IMR-90 (cell line): ENCODE data around the gene TCF4.

Experiments
- BHLHE40 ChIP-seq: fragments of 150-350 bp; IDR thresholded peaks from 2 replicates; pipeline ENCODE4 v1.6.1; 2016; ENCODE audit warnings: mild to moderate bottlenecking, low read depth, low read length
- CEBPB ChIP-seq: IDR thresholded peaks from 2 replicates; pipeline ENCODE4 v1.6.1; 2012; ENCODE audit warnings: low read depth, low read length, improper control_type of control experiment
- CHD1 ChIP-seq: IDR thresholded peaks from 2 replicates; pipeline ENCODE4 v1.6.1; 2012; ENCODE audit warnings: low read depth, low read length, improper control_type of control experiment
- CTCF ChIP-seq: conservative IDR thresholded peaks from 2 replicates; pipeline ENCODE4 v1.5.1; 2012; ENCODE audit warnings: mild to moderate bottlenecking, low read depth, low read length, improper control_type of control experiment
- SMC3 ChIP-seq: fragments of 150-350 bp; IDR thresholded peaks from 2 replicates; pipeline ENCODE4 v1.6.1; 2016; ENCODE audit warnings: low read depth, mild to moderate bottlenecking, antibody characterized with exemption, low read length, moderate library complexity
- USF2 ChIP-seq: fragments of 150-350 bp; IDR thresholded peaks from 2 replicates; pipeline ENCODE4 v1.6.1; 2017; ENCODE audit warnings: mild to moderate bottlenecking, antibody characterized with exemption, low read length, low read depth

GRCh38 chr18:55280503-55280902 lies 307.5 kb downstream of the TCF4 start:
- TF ChIP-seq BHLHE40: no peak
- TF ChIP-seq CEBPB: no peak
- no peak for TF ChIP-seq SMC3
- no peak for TF ChIP-seq CHD1
- TF ChIP-seq USF2: no peak
- no peak for TF ChIP-seq CTCF
